Measurements from ENCODE around the gene NFS1.
"Not testable (repeated sequence)": the region's sequence is repeated elsewhere in the genome, so short reads cannot be mapped to it uniquely, and the experiment has no call there.

The NFS1 gene

DNA sequence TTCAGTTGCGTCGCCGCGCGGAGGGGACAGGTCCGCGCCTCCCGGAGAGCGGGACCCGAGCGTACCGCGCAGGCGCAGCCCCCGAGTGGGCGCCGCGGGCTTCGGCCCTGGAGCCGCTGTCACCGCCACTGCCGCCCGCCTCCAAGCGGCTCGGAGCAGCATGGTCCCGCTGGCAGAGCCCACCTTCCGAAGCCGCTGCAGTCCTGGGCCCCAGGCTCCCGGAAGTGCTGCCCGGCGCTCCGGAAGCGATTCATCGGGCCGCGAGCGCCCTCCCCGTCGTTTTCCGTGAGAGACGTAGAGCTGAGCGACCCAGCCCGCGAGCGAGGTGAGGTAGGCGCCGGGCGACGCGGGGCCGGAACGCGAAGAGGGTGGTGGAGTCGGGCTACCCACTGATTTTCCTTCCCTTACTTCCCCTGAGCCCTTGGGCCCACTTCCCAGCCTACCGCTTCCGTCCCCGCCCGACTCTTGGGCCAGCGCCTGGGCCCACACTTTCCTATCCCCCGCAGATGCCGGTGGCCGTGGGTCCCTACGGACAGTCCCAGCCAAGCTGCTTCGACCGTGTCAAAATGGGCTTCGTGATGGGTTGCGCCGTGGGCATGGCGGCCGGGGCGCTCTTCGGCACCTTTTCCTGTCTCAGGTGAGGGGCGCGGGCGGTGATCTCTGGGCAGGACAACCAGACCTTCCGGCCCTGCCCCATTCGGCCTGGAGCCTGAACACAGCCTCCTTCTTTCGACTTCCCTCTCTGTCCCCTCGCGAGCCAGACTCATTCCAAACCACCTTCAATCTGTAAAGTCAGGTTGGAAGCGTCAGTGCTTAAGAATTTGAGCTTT, at the start of gene NFS1, which contains the start of gene ROMO1:
Gene NFS1 (minus strand): TSS at position 226 of the 830 bp plus-strand sequence. CDS start 64 bp downstream, at position 162.
Gene ROMO1 (plus strand): TSS at position 279 of the 830 bp plus-strand sequence. CDS start 228 bp downstream, at position 507.
- DNase-seq, result peak; percentile 92

DNA sequence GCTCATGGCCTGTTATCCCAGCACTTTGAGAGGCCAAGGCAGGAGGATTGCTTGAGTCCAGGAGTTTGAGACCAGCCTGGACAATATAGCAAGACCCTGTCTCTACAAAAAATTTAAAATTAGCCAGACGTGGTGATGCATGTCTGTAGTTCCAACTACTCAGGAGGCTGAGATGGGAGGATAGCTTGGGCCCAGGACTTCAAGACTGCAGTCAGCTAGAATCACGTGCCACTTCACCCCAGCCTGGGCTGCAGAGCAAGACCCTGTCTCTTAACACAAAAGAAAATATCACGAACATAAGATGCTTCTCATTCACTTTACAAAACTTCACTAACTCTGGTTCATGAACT, 45.3 kb upstream of the NFS1 start:
- not testable (repeated sequence) for DNase-seq

DNA sequence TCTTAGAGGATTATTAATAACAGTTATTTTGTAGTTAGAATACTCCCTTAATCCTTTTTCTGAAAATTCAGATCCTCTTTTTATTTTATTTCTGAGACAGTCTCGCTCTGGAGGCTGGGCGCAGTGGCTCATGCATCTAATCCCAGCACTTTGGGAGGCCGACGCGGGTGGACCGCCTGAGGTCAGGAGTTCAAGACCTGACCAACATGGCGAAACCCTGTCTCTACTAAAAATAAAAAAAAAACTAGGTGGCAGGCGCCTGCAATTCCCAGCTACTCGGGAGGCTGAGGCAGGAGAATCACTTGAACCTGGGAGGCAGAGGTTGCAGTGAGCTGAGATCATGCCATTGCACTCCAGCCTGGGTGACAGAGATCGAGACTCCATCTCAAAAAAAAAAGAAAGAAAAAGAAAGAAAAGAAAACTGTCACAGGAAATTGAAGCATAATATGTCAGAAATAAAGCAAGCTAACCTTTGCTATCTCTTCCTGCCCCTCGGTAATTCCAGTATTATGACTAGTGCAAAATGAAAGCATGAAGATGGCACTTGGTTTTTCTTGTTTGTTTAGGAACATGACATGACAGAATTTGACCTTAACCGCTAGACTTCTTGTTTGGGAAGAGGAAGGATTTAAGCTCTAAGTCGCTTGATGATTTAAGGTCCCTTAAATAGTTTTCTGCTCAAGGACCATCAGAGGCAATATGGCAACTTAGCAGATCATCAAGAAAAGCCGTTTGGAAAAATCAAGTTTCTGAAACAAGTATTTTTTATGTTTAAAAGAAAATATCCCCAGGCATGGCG, 44.7 kb upstream of the NFS1 start:
- DNase-seq, result no peak

DNA sequence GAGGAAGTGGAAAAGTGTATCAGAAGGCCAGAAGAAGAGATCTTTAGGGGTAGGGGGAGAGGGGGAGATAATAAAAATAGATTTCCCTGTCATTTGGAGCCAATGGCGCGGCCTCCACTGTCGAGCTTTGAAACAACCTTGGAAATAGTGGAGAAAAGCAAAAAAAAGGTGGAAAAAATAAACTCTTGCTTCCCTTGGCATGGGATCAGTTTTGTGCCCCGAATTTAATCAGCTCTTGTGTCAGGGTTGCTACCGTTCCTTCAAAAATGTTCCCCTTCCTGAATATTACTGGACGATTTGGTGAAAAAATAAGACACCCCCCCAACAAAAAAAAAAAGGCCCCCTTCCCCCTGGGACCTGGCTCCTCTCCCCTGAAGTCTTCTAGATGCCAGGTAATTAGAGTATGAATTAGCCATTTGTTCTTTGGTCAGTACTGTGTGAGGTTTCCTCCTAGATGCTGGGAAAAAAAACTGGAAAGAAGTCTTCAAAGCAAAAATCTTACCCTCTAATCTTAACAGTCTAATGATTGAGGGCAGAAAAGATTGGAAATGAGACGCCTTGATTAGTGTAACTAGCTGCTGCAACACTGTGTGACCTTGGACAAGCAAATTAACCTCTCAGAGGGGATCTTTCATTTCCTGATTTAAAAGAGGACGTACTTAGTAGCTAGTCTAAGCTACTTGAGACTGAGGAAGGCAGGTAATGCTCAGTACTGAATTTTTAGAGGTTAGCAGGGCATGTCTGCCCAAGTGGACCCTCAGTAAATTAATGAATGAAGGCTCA, 43.8 kb upstream of the NFS1 start:
- no peak for DNase-seq

DNA sequence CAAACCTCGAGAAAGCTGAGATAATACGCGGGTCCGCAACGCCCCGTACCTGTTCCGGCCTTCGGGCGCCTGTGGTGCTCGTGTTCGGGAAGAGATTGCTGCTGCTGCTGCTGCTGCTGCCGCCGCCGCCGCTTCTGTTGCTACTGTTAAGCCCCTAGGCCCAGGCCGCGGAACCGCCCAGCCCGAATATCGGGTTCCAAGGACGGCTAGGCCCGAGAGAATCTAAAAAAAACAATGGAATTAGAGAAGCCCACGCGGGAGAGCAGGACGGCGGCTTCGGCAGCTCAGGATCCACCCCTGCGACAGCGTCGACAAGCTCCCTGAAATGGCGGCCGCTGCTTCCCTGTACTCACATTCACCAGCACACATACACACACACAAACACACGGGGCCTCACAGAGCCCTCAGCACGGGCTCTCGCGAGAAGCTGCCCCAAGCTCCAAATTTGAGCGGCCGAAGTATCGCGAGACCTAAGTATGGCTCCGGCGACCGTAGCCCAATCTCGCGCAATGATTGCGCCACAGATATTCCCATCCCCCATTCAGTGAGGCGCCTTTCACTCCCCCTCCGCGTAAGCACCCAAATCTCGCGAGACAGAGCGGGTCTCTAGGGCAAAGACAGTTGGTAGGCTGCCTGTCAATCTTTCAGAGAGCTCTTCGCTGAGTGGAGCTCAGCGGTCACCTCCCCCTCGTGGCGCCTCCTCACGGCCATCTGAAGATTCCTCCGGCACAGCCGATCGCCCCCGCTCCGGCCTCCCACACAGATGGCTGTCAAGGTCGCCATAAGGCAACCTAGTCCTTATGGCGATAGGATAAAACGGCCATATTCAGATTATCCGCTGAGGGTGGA, 43.0 kb upstream of the NFS1 start, which contains the start of gene RBM39:
Gene RBM39 (minus strand): TSS at position 369 of the 849 bp plus-strand sequence. CDS start 1,386 bp downstream, outside the sequence.
- peak; percentile 100 for DNase-seq

DNA sequence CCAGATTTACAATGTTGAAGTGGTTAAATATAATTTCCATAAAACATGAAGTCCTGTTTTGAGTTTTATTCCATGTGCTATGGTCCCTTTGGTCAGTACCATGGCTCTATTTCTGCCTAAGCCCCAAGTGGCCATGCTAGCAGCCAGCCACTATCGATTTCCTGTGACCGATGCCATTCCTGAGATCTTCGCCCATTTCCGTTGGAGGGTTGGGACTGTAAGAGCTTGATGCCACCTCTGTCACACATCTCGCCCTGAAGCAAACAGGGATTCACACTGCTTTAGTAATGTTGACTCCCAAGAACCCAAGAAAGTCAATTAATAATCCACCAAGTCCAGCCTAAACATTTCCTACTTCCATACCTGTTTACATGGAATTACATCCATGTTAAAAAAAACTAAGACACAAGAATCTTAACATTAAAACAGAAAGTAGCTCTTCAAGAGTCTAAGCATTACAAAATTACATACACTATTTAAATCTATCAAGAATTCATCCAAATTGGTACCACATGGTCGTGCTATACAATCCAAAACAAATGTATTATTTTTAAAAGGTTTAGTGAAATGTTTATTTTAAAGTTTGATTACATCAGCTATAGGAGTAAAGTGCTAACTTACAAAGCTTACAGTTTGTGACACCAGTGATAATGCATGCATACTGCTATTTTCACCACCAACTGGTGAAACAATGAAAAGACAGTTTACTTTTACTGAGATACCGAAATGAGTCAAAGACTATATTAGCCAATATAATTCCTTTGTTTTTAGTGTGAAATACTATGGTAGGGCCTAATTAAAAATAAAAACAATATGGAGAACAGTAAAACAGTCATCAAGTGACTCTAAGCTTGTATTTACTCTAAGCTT, 40.4 kb upstream of the NFS1 start:
- DNase-seq, result no peak

DNA sequence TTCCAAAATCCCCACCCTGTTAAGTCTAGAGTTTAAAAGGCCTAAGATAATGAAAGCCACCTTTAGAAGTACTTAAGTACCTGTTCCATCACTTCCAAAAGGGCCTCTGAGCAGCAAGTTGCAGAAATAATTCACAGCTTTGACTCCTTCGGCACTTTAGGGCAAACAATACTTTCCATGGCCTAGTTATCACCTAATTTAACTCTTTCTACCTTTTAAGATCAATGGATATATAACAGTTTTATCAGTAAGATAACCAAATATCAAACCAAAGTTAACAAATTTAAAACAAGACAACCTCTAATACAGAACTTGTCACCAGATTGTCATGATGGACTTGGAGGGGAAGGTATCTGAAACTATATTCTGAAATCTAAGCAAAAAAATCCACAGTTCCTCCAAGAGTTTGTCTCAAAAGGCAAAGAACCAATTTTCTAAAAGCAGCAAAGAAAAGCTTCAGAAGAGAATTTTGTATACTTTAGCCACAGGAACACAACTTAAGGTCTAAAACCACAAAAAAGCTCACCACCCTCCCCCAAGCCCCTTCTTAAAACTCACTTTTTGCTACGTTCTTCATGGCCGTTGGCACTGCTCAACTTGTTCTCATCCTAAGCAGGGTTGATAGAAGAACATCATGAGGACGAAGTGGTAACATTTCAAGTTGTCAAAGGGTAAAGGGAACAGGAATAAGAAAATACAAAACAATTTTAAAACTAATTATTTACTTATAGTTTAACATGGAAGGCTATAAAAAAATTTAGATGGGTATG, 39.4 kb upstream of the NFS1 start:
- DNase-seq, result no peak

DNA sequence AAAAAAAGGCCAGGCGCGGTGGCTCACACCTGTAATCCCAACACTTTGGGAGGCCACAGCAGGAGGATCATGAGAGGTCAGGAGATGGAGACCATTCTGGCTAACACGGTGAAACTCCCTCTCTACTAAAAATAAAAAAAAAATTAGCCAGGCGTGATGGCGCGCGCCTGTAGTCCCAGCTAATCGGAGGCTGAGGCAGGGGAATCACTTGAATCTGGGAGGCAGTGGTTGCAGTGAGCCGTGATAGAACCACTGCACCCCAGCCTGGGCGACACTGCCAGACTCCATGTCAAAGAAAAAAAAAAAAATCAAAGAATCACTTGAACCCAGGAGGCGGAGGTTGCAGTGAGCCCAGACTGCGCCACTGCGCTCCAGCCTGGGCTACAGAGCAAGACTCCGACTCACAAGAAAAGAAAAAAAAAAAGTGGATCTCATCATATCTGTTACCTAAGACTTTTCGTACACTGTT, 38.7 kb upstream of the NFS1 start:
- DNase-seq, result no peak

DNA sequence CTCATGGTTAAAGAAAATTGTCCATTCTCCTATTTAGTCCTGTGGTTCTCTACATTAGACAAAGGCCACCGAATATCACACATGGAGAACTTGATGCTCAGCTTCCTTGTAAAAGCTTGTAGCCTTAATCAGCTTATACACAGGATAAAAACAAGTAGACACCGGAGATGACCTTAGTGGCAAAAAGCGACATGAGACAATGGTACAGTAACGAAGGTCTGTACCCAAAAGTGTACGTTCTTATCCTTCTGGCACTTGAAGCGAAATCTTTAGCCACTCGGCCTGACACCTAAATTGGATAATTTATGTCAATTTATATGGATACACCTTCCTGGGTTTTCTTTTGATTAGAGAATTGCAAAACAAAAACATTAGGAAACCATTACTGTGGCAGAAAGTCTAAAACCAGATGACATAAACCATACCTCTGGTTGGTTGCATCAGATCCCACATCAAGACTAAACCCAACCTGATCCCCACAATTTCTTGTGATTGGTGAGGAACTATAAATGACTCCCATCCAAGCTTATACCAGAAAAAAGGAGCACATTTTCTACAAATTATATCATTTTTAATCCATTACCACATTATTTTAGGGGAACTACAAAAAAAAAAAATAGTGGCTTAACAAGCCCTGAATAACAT, 36.8 kb upstream of the NFS1 start:
- DNase-seq, result no peak

DNA sequence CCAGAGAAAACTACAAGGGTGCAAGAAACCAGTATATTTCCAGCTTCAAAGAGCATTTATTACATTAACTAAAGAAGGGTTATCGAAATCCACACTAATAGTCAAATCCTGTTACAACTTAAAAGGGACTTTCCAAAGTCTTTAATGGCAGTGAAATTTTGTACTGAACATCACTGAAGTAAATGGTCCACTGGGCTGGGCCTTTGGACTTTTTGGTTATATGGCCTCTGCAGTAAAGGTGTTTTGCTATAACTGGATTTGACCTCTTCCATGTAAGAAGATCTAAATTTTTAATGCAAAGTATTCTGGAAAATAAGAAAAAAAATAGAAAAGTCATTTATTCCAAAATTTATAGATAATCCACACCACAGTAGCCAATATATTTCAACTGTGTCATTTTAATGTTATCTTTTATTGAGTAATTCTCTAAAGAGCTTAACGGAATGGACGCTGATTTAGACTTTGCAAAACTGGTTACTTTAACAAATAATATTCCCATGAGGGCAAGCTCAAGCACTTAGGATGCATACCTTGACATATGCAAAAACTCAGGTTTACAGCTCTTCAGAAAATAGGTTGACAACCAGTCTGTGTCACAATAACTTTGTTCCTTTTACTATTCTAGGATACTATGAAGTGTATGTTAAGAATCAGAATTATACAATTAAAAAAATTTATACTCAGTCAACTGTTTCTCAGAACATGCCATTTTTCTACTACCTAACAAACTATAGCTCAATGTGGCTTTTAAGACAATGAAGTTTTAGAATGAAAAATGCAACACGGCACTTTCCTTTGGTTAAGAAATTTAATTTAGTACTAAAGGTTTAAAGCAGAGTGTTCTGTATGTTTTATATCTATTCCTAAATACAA, 35.9 kb upstream of the NFS1 start:
- DNase-seq, result no peak

DNA sequence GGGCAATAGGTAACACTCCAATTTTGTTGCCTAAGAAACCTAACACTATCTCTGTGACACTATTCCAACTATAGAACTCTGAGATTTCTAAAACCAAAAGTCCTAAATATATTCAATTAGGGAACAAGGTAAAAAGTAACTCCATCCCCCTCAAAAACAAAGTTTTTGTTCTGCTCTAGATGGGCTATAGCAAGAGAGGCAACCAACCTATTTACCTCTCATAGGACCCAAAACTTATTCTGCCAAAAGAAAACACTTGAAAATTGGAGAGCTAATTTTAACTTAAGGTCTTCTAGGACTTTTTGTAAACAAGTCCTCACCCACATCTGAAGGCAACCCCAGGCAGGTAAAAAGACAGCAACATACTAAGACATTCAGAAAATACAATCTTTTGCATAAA, 35.2 kb upstream of the NFS1 start:
- no peak for DNase-seq

DNA sequence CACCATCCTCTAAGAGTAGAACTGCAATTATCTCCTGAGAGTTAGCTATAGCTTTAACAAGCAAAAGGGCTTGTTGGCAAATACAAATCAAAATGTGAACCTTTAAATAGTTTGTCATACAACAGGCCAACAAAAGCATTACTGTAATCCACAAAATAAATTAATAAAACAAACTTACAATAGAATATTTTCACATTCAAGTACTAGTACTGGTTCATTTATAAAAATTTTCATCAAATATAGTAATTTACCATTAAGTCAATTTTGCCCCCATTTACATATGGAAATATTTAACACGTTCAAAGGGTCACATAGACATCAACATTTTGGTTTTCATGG, 33.5 kb upstream of the NFS1 start:
- DNase-seq, result no peak

DNA sequence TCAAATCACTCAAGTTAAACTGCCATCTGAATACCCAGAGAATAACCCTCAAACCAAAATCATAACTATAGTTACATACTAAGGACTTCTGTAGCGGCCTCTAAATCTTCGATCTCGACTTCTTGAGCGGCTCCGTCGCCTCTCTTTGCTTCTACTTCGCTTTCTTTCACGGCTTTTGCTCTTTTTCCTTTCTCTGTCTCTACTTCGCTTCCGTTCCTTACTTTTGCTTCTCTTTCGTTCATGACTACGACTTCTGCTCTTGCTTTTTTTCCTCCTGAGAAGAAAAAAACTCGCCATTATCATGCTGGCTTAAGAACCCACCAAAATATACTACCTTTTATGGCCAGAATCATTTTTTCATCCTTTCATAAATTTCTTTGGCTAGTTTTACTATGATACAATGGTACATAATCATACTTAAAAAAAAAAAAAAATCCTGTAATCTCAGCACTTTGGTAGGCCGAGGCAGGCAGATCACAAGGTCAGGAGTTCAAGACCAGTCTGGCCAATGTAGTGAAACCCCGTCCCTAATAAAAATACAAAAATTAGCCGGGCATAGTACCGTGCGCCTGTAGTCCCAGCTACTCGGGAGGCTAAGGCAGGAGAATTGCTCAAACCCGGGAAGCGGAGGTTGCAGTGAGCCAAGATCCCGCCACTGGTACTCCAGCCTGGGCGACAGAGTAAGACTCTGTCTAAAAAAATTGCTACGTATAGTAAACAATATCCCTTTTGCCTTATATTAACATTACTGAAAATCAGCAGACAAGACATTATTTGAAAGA, 32.9 kb upstream of the NFS1 start:
- DNase-seq, result no peak

DNA sequence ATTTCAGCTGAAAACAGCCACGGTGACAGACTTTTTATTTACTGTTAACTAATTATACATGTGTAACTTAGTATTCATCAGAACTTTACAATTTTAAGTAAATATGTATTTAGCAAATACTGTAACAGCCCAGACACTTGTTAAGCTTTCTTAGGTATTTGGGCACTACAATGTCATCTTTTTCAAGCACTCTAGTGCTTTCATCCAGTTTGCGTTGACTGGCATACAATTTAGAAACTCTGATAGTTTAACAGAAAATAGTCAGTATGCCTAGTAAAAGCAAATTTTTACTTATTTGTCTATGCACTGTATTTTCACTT, 32.3 kb upstream of the NFS1 start:
- no peak for DNase-seq

DNA sequence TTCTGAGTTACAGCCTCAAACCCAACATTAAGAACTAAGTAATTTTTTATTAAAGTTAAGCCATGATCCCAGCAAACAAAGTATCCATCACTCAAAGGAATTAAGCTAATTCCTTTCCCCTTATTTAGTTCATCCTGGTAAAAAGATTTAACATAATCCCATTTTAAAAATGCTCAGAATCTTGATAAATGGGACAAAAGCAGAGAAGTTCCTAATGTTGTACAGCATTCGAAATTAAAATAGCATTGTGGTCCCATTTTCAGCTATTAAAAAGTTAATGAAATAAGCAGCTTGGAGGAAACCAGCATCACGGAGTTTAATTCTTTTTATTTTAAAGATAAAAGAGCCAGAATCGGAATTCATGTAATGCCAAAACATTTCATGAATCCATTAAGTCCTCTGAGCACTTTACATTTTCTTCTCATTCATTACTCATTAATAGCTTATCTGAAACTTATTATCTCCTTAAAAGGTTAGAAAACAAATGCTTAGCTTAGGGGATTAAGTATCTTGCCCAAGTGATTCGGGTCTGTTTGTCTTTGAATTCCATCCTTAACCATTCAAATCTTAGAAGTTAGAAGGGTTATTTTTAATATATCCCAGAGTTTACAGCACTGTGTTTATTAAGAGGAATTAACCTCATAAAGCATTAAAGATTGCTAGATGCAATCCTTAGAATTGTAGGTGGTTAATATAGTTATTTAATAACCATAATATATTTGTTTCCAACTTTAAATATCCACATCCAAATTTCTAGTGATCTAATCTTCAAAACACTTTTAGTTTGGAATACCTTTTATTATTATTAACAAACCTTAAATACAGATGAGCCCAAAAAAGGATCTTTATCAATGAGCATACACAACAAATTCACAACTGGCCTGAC, 31.7 kb upstream of the NFS1 start:
- no peak for DNase-seq

DNA sequence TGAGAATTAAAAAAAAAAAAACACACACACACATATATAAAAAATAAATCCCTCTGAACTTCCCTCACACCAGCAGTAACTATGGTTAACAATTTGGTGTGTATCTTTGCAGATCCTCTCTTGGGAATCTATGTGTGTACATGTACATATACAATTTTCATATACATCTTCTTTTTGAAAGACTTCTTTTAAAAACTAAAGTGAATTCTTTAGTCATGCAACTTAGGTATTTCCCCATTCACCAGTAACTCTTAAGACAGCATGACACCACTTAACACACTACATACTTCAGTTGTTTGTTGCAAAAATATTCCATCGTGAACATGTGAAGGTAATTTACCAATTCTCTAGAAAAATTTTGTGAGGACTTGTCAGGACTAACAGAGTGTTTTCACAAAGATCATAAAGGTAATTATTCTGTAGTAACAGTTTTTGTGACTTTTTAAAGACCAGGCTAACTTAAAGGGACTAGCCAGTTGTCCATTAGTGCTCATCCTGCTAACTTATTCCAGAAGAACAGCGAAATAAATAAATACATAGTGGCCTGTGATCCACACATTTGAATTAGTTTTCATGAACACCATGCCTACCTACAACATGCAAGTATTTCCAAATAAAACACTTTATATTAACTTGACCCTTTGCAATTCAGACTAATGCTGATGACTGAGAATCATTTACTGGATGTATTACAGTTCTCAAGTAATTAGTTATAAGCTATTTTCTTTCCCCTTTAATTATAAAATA, 30.9 kb upstream of the NFS1 start:
- no peak for DNase-seq

Data from right forelimb (tissue), 1 donor.